GM21528 (cell line): ENCODE results near the gene SMAD2.

Experiments
- ATAC-seq: cut with Tn5 transposase; IDR thresholded peaks from one replicate; pipeline ENCODE4 v1.9.1; 2021; ENCODE audit warnings: mild to moderate bottlenecking, moderate library complexity; ENCODE audit not compliant: unreplicated experiment, low FRiP score

Gene SMAD2

DNA sequence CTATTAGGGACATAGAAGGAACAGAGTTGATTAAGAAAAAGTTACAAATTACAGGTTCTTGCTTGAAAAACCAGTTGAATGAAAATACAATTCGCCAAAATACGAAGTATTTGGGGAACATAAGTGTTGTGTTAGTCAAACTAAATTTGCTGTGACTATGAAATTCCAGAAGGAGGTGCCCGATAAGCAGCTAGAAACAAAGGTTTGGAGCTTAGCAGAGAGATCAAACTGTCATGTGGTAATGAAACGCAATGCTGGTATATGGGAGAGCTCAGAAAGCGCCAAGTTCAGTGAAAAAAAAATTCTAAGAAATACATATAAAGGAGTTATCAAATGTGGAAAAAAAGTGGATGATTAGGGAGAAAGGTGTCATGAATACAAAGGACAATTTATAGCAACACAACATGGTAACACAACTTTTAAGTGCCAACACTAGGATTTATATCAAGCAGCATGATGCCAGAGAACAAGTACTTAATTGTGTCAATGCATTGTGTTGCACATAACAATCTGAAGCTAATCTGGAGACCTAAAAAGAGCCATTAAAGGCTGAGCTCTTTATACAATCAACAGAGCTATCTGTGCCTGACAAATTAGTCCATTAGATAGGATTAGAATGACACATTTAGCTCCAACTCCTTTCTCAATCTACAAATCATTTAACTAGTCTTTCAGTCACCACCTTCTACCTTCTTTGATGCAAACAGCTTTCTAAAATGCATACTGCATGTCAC is 31.2 kb downstream of the SMAD2 start:
- no peak for ATAC-seq

- no peak for ATAC-seq
Observed at GRCh38 chr18:47898696-47899095, 31.8 kb downstream of the SMAD2 start.

- no peak for ATAC-seq
Observed at GRCh38 chr18:47898055-47898454, 32.4 kb downstream of the SMAD2 start.

- no peak for ATAC-seq
Observed at GRCh38 chr18:47895565-47896250, 34.8 kb downstream of the SMAD2 start.

GRCh38 chr18:47893939-47894699 is 36.3 kb downstream of the SMAD2 start:
- ATAC-seq, result no peak

DNA sequence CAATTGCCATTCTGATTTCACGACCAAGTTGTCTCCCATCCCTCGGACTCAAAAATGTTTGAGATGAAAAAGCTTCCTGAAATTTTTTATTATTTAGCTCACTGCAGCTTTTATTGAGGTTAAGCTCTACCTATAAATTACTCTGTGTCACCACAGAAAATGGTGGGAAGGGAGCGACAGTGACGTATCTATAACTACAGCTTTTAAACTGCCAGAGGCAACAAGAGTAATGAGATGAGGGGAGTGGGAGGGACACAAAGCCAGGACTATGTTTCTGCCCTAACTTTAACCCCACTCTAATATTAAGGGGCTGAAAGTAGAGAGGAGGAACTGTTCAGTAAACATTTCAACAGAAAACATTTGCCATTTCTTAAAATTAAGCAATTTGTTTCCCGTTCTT is 37.4 kb downstream of the SMAD2 start:
- no peak for ATAC-seq

GRCh38 chr18:47888156-47888555 is 42.3 kb downstream of the SMAD2 start:
- ATAC-seq, result no peak

DNA sequence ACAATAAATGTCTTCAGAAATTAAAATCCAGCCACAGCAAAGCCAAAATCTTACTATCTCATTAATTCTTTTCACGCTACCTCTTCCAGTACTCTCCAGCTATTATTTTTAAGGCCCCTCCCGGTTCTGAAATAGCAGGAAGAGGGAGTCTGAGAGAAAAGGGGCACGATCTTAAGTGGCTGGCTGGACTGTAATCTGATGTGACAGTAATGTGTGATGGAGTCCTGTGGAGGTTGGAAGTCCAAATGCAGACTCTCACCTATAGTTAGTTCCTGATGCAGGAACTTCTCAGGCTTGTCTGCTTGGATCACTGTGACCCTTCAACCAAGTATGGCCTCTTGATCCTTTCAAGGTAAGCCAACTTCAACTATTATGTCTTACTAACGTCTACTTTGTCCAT is 43.2 kb downstream of the SMAD2 start:
- no peak for ATAC-seq

GRCh38 chr18:47883771-47884413 is 46.6 kb downstream of the SMAD2 start:
- ATAC-seq, result no peak

GRCh38 chr18:47882641-47883040 is 47.8 kb downstream of the SMAD2 start:
- no peak for ATAC-seq

GRCh38 chr18:47881752-47882455 is 48.6 kb downstream of the SMAD2 start:
- no peak for ATAC-seq

- no peak for ATAC-seq
Observed at GRCh38 chr18:47881042-47881441, 49.4 kb downstream of the SMAD2 start.

GRCh38 chr18:47877892-47878291 is 52.6 kb downstream of the SMAD2 start:
- no peak for ATAC-seq

GRCh38 chr18:47876813-47877212 is 53.6 kb downstream of the SMAD2 start:
- ATAC-seq, result no peak

- ATAC-seq, result no peak
Observed at GRCh38 chr18:47873625-47874024, 56.8 kb downstream of the SMAD2 start.

GRCh38 chr18:47872426-47872825 is 58.0 kb downstream of the SMAD2 start:
- ATAC-seq, result no peak

- no peak for ATAC-seq
Observed at GRCh38 chr18:47871288-47871687, 59.2 kb downstream of the SMAD2 start.

GRCh38 chr18:47870605-47871004 is 59.9 kb downstream of the SMAD2 start:
- ATAC-seq, result no peak

DNA sequence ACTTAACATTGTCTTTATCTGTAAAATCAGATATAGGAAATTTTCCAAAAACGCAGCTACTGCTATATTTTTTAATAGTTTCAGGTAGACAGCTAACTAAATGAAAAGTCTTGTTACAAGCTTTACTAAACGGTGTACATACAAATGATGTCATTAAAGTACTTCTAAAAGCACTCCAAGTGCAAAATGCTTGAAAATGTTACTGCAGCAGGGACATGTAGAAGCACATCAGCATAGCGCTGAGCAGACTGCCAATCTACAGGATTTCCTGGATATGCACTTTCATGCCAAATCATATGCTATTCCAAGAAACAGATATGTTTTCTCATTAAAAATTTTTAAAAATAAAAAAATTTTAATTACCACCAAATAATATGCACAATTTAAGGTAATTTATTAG is 61.7 kb downstream of the SMAD2 start:
- ATAC-seq, result no peak

GRCh38 chr18:47865183-47865582 is 65.3 kb downstream of the SMAD2 start:
- ATAC-seq, result no peak
